H1 (cell line): ENCODE data around the gene PIK3CG.

Experiments
- ATF3 ChIP-seq: IDR thresholded peaks from 2 replicates; pipeline ENCODE4 v1.6.1; 2011; ENCODE audit warnings: low read depth, mild to moderate bottlenecking, low read length; ENCODE audit not compliant: insufficient read depth
- CTCF ChIP-seq, 3 experiments: IDR thresholded peaks; 1 replicate in 2 of 3; 2 replicates in 1 of 3; pipeline versions ENCODE4 v1.5.1 to v1.6.1; 2011; ENCODE audit warnings: low read length in 3 of 3, mild to moderate bottlenecking in 3 of 3, inconsistent platforms in 2 of 3, low read depth in 1 of 3, moderate library complexity in 1 of 3; ENCODE audit not compliant: insufficient read depth in 1 of 3; ENCODE audit errors: control extremely low read depth in 1 of 3
- HDAC2 ChIP-seq, 2 experiments: fragments of 300-600 bp in 1 of 2; sonication (generic) in 1 of 2; IDR thresholded peaks; 2 replicates each; pipeline ENCODE4 v1.6.1; 2011 to 2012; ENCODE audit warnings: low read depth in 2 of 2, low read length in 2 of 2, mild to moderate bottlenecking in 2 of 2, moderate library complexity in 2 of 2, borderline replicate concordance in 1 of 2, inconsistent platforms in 1 of 2
- KDM1A ChIP-seq: fragments of 200-600, 300-600 bp; sonication (generic); IDR thresholded peaks from 2 replicates; pipeline ENCODE4 v1.7.1; 2016; ENCODE audit warnings: mild to moderate bottlenecking, low read length, borderline replicate concordance
- KDM5A ChIP-seq: fragments of 200-600 bp; IDR thresholded peaks from 2 replicates; pipeline ENCODE4 v1.7.1; 2012; ENCODE audit warnings: mild to moderate bottlenecking, low read length, inconsistent platforms, mixed read lengths
- MAFK ChIP-seq: IDR thresholded peaks from 2 replicates; pipeline ENCODE4 v1.6.1; 2012; ENCODE audit warnings: low read depth, mild to moderate bottlenecking, improper control_type of control experiment, low read length
- POLR2A ChIP-seq, 2 experiments: IDR thresholded peaks; 1 replicate in 1 of 2; 2 replicates in 1 of 2; pipeline ENCODE4 v1.6.1; 2011; ENCODE audit warnings: low read depth in 2 of 2, low read length in 2 of 2, mild to moderate bottlenecking in 2 of 2; ENCODE audit errors: control extremely low read depth in 1 of 2
- POLR2AphosphoS5 ChIP-seq: IDR thresholded peaks from 2 replicates; pipeline ENCODE4 v1.6.1; 2011; ENCODE audit warnings: low read depth, low read length
- SIN3A ChIP-seq, 2 experiments: IDR thresholded peaks in 1 of 2; conservative IDR thresholded peaks in 1 of 2; 2 replicates each; pipeline ENCODE4 v1.6.1; 2011 to 2012; ENCODE audit warnings: low read length in 2 of 2, improper control_type of control experiment in 1 of 2, low read depth in 1 of 2, mild to moderate bottlenecking in 1 of 2

GRCh38 chr7:106952658-106953231, 87.7 kb downstream of the PIK3CG start:
- TF ChIP-seq CTCF (IDR thresholded peaks at IDR 0.05; ENCODE audit: control extremely low read depth in 1 of 3, insufficient read depth in 1 of 3, low read depth in 1 of 3, low read length in 3 of 3) (no peak), HDAC2 (IDR thresholded peaks at IDR 0.05; ENCODE audit: borderline replicate concordance in 1 of 2, low read depth in 2 of 2, low read length in 2 of 2) (no peak), MAFK (no peak), POLR2A (IDR thresholded peaks at IDR 0.05; ENCODE audit: control extremely low read depth in 1 of 2, low read depth in 2 of 2, low read length in 2 of 2) (no peak), KDM1A (no peak), SIN3A (conservative IDR thresholded peaks at IDR 0.05 in 1 of 2, IDR thresholded peaks at IDR 0.05 in 1 of 2; ENCODE audit: low read depth in 1 of 2, low read length in 2 of 2) (no peak), KDM5A (no peak), ATF3 (no peak), POLR2AphosphoS5 (no peak)
